ENCODE data around the gene NOL12.
A peak's percentile ranks its signal among the peaks of the same experiment; 100 is the strongest.
"Not testable (repeated sequence)": the region's sequence is repeated elsewhere in the genome, so short reads cannot be mapped to it uniquely, and the experiment has no call there.

NOL12 gene

GRCh38 chr22:37679670-37680069 is 6.5 kb upstream of the NOL12 start:
- no peak for DNase-seq (ENCODE audit: low spot score)

- no peak for DNase-seq (ENCODE audit: low spot score)
Measured at GRCh38 chr22:37680191-37680851, 5.8 kb upstream of the NOL12 start.

GRCh38 chr22:37681001-37681424 is 5.1 kb upstream of the NOL12 start:
- no peak for DNase-seq (ENCODE audit: low spot score)

- DNase-seq (ENCODE audit: low spot score): peak; percentile 77
Measured at GRCh38 chr22:37681556-37682049, 4.5 kb upstream of the NOL12 start.

- DNase-seq (ENCODE audit: low spot score): no peak
Measured at GRCh38 chr22:37684803-37685615, 1.1 kb upstream of the NOL12 start.

GRCh38 chr22:37690407-37690806 is 4.3 kb downstream of the NOL12 start:
- no peak for DNase-seq (ENCODE audit: low spot score)

GRCh38 chr22:37690901-37691504 is 4.9 kb downstream of the NOL12 start:
- DNase-seq (ENCODE audit: low spot score): no peak

- DNase-seq (ENCODE audit: low spot score): no peak
Measured at GRCh38 chr22:37692627-37693285, 6.6 kb downstream of the NOL12 start.

- DNase-seq (ENCODE audit: low spot score): not testable (repeated sequence)
Measured at GRCh38 chr22:37694131-37694530, 8.0 kb downstream of the NOL12 start.

GRCh38 chr22:37696260-37696656 is 10.1 kb downstream of the NOL12 start:
- DNase-seq (ENCODE audit: low spot score): not testable (repeated sequence)

- peak; percentile 96 for DNase-seq (ENCODE audit: low spot score)
Measured at GRCh38 chr22:37696657-37697537, 10.8 kb downstream of the NOL12 start, which contains the start of gene TRIOBP. Gene TRIOBP, plus strand, starts transcription at chr22:37697048. Its CDS starts 4,318 bp downstream, at chr22:37701366.

- no peak for DNase-seq (ENCODE audit: low spot score)
Measured at GRCh38 chr22:37697538-37697835, 11.3 kb downstream of the NOL12 start.

- no peak for DNase-seq (ENCODE audit: low spot score)
Measured at GRCh38 chr22:37701141-37701786, 15.1 kb downstream of the NOL12 start.

GRCh38 chr22:37703906-37704305 is 17.8 kb downstream of the NOL12 start:
- DNase-seq (ENCODE audit: low spot score): no peak

- no peak for DNase-seq (ENCODE audit: low spot score)
Measured at GRCh38 chr22:37704645-37705044, 18.5 kb downstream of the NOL12 start.

- no peak for DNase-seq (ENCODE audit: low spot score)
Measured at GRCh38 chr22:37705205-37705604, 19.1 kb downstream of the NOL12 start.

GRCh38 chr22:37708580-37709444 is 22.7 kb downstream of the NOL12 start:
- no peak for DNase-seq (ENCODE audit: low spot score)

- no peak for DNase-seq (ENCODE audit: low spot score)
Measured at GRCh38 chr22:37709445-37709765, 23.3 kb downstream of the NOL12 start.

GRCh38 chr22:37710675-37711074 is 24.5 kb downstream of the NOL12 start:
- DNase-seq (ENCODE audit: low spot score): no peak

GRCh38 chr22:37711490-37711889 is 25.3 kb downstream of the NOL12 start:
- no peak for DNase-seq (ENCODE audit: low spot score)
